Keratinocyte (primary cell): ENCODE results near the gene CDA.

ENCODE experiments used
- EZH2 ChIP-seq: IDR thresholded peaks from one replicate; pipeline ENCODE4 v1.6.1; 2012; ENCODE audit warnings: inconsistent platforms, mild to moderate bottlenecking, low read length, moderate library complexity
- TF ChIP-seq, protein P1 (sequence below), 3 experiments: IDR thresholded peaks in 1 of 3; conservative IDR thresholded peaks in 1 of 3; optimal IDR thresholded peaks in 1 of 3; 2 replicates in 2 of 3; 3 replicates in 1 of 3; pipeline versions ENCODE3 to v1.5.1; 2011; ENCODE audit warnings: low read length in 3 of 3, mild to moderate bottlenecking in 3 of 3, moderate library complexity in 2 of 3, control low read depth in 1 of 3, inconsistent platforms in 1 of 3; ENCODE audit not compliant: insufficient read depth in 2 of 3; ENCODE audit errors: extremely low read depth in 1 of 3

DNA sequence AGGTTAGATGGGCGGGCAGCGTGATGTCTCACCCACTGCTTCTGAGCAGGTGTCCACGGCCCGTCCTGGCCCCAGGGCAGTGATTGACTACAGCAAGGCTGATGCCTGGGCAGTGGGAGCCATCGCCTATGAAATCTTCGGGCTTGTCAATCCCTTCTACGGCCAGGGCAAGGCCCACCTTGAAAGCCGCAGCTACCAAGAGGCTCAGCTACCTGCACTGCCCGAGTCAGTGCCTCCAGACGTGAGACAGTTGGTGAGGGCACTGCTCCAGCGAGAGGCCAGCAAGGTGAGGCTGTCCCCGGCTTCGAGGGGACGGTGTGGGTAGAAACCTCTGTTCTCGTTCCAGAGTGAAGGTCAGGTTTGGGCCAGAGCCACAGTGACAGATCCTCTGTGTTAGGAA is 60.0 kb downstream of the CDA start:
- TF ChIP-seq, protein P1, sequence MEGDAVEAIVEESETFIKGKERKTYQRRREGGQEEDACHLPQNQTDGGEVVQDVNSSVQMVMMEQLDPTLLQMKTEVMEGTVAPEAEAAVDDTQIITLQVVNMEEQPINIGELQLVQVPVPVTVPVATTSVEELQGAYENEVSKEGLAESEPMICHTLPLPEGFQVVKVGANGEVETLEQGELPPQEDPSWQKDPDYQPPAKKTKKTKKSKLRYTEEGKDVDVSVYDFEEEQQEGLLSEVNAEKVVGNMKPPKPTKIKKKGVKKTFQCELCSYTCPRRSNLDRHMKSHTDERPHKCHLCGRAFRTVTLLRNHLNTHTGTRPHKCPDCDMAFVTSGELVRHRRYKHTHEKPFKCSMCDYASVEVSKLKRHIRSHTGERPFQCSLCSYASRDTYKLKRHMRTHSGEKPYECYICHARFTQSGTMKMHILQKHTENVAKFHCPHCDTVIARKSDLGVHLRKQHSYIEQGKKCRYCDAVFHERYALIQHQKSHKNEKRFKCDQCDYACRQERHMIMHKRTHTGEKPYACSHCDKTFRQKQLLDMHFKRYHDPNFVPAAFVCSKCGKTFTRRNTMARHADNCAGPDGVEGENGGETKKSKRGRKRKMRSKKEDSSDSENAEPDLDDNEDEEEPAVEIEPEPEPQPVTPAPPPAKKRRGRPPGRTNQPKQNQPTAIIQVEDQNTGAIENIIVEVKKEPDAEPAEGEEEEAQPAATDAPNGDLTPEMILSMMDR (optimal IDR thresholded peaks at IDR 0.05 in 1 of 3, IDR thresholded peaks at IDR 0.05 in 1 of 3, conservative IDR thresholded peaks at IDR 0.05 in 1 of 3; ENCODE audit: extremely low read depth in 1 of 3, insufficient read depth in 2 of 3, low read length in 3 of 3) = no peak
- no peak for TF ChIP-seq EZH2
